A549 (cell line): ENCODE results near the gene CACNA1E.

Source experiments
- CTCF ChIP-seq: fragments of >200 bp; sonication (Bioruptor Twin); formaldehyde crosslinking; IDR thresholded peaks from 3 replicates; pipeline ENCODE4 v1.5.1; 2016
- EP300 ChIP-seq, 2 experiments: fragments of >200 bp; sonication (Bioruptor Twin); formaldehyde crosslinking; IDR thresholded peaks; 2 replicates in 1 of 2; 3 replicates in 1 of 2; pipeline ENCODE4 v1.6.1; 2016 to 2017
- FOSL2 ChIP-seq, 2 experiments: fragments of 450-650 bp in 1 of 2; fragments of >200 bp in 1 of 2; sonication (Bioruptor Twin) in 1 of 2; formaldehyde crosslinking; IDR thresholded peaks; 2 replicates each; pipeline versions ENCODE4 v1.5.0 to v1.6.1; 2016 to 2020; ENCODE audit warnings: mild to moderate bottlenecking in 1 of 2, moderate library complexity in 1 of 2
- JUN ChIP-seq, 2 experiments: fragments of >200 bp; sonication (Bioruptor Twin); formaldehyde crosslinking; IDR thresholded peaks; 2 replicates in 1 of 2; 3 replicates in 1 of 2; pipeline ENCODE4 v1.6.1; 2016 to 2017
- MAFK ChIP-seq: fragments of 450-650 bp; IDR thresholded peaks from 2 replicates; pipeline ENCODE4 v1.6.1; 2014; ENCODE audit not compliant: partially characterized antibody
- POLR2A ChIP-seq: IDR thresholded peaks from 2 replicates; pipeline ENCODE4 v1.6.1; 2012; ENCODE audit warnings: mild to moderate bottlenecking, low read length
- RNF2 ChIP-seq: fragments of 200-600 bp; sonication (generic); IDR thresholded peaks from 2 replicates; pipeline ENCODE4 v1.6.1; 2016; ENCODE audit warnings: low read depth, mild to moderate bottlenecking, antibody characterized with exemption, moderate library complexity, borderline replicate concordance
- SREBF2 ChIP-seq: fragments of 450-650 bp; IDR thresholded peaks from 2 replicates; pipeline ENCODE4 v1.6.1; 2014; ENCODE audit warnings: mild to moderate bottlenecking, moderate library complexity
- ZFP36 ChIP-seq: fragments of 450-650 bp; IDR thresholded peaks from 2 replicates; pipeline ENCODE4 v1.6.1; 2014; ENCODE audit warnings: borderline replicate concordance; ENCODE audit not compliant: partially characterized antibody

- TF ChIP-seq CTCF (no peak), EP300 (IDR thresholded peaks at IDR 0.05) (no peak), JUN (IDR thresholded peaks at IDR 0.05) (no peak), SREBF2 (no peak), POLR2A (no peak), FOSL2 (IDR thresholded peaks at IDR 0.05) (no peak), FOSL2 (CRISPR knock-in tag; IDR thresholded peaks at IDR 0.05) (no peak), RNF2 (no peak), ZFP36 (no peak), MAFK (no peak)
These were observed 362.8 kb downstream of the CACNA1E start for GRCh38 chr1:181846001-181846645.
